HG03108 (cell line): ENCODE data around the gene ZNF292.
A peak's percentile ranks its signal among the peaks of the same experiment; 100 is the strongest.
"Not testable (repeated sequence)": the region's sequence is repeated elsewhere in the genome, so short reads cannot be mapped to it uniquely, and the experiment has no call there.

Experiments used
- ATAC-seq: cut with Tn5 transposase; IDR thresholded peaks from one replicate; pipeline ENCODE4 v1.9.1; 2021; ENCODE audit warnings: moderate library complexity; ENCODE audit not compliant: unreplicated experiment

ZNF292 gene

DNA sequence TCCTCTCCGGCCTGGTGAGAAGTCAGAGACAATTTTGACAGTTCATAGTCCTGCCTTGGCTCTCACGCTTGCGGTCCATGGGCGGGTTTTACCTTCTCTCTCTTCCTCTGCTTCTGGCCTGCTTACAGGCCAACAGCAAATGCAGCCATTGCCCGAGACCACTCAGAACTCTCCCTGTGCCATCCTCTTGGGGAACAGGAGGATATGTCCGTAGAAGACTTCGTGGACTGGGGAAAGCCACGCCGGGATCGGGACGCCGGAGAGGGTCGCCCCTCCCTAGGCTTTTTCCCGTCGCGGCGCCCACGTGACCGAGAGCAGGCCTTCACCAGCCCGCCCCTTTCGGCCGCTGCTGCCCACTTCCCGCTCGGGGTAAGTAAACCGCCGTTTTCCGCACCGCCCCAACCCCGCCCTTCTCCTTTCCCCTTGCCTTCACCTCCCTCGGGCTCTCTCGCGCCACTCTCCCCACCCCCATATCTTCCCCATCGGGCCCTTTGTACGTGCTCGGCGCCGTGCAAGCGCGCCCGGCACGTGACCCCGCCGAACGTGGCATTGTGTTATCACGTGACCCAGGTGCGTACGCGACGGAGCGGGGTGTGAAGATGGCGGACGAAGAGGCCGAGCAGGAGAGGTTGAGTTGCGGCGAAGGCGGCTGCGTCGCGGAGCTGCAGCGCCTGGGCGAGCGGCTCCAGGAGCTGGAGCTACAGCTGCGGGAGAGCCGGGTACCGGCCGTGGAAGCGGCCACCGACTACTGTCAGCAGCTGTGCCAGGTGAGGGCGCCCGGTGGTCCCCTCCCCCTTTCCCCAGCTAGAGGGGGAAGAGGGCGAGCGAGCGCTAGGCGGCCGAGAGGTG lies at the start of gene ZNF292:
TSS of gene ZNF292 (plus strand) at position 573 of the 849 bp plus-strand sequence. CDS start at position 600, 27 bp downstream.
- ATAC-seq = peak; percentile 68

DNA sequence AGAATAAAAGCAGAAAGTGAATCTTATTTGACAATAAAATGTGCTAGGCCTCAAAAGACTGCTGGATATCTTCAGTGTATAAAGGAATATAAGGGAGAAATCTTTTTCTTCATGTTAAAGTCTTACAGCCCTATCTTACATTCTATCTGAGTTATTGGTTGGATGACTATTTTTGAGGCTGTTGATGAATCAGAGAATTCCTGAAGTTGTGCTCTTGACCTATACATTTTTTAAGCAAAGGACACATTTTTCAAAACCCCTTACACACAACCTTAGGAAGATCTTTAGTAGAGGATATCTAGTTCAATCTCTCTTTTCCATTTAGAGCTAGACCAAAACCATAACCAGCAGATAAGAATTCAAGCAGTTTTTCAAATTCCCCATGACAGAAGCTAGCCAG lies 49.5 kb upstream of the ZNF292 start:
- ATAC-seq = no peak

DNA sequence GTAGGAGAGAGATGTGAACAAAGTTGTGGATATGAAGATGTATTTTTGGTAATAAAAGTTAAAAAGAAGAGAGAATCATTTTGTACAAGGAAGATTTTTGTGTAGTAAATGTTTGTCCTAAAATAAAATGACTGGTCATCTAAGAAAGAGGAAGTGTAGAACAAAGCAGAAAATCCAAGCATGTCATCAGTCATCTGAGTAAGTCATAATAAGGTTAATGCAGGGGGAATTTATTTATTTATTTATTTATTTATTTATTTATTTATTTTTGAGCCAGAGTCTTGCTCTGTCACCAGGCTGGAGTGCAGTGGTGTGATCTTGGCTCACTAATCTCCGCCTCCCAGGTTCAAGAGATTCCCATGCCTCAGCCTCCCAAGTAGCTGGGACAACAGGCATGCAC lies 44.7 kb upstream of the ZNF292 start:
- no peak for ATAC-seq

DNA sequence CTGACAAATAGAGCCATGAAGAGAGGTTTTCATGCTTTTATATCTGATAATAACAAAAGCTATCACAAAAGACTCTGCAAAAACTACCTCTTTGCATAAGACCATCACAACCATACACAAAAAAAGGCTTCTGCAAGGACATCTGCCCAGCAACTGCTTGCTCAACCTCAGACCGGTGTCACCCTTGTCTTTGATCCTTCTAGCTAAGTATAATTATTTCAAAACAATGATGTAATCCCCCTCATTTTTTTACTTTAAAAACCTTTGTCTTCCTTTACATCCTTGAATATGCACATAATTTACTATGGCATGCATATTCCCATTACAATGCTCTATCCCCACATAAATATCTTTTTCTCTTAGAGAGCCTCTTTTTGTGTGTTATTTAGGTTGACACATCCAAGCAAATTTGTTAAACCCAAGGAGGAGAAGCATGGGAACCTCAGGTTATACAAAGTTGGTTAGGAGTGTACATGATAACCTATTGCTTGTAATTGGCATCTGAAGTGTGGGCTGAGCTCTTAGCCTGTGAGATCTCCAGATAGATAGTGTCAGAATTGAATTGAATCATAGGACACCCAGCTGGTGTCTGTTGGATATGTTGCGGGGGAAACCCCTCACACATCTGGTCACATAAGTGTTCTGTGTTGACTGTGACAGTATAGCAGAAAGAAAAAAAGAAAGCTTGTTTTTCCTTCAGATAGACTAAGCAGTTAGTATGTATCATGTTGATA lies 39.8 kb upstream of the ZNF292 start:
- peak; percentile 85 for ATAC-seq

DNA sequence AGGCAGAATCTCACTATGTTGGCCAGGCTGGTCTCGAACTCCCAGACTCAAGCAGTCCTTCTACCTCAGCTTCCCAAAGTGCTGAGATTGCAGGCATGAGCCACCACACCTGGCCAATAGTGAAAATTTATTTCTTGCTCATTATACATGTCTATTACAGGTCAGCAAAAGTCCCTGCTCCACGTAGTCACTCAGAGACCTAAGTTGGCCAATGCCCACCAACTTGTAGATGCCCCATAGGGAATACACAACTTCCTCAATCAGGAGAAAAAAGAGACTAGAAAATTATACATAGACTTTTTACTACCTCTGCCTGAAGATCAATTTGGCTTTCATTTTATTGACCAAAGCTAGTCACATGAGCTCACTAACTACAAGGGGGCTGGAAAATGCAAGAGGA lies 38.4 kb upstream of the ZNF292 start:
- no peak for ATAC-seq

DNA sequence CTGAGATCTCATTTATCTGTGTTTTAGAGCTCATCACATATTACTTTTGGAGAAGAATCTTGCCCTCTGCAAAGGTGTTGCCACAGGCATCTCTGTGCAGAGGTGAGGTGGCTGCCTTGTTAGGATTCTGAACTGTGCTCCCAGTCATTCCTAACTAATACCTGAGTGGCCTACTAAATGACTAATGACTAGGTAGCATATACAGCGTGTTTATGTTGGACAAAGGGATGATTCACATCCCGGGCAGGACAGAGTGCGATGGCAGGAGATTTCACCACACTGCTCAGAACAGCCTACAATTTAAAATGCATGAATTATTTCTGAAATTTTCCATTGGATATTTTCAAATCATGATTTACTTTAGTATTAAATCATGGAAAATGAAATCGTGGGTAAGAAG lies 37.3 kb upstream of the ZNF292 start:
- ATAC-seq = no peak

DNA sequence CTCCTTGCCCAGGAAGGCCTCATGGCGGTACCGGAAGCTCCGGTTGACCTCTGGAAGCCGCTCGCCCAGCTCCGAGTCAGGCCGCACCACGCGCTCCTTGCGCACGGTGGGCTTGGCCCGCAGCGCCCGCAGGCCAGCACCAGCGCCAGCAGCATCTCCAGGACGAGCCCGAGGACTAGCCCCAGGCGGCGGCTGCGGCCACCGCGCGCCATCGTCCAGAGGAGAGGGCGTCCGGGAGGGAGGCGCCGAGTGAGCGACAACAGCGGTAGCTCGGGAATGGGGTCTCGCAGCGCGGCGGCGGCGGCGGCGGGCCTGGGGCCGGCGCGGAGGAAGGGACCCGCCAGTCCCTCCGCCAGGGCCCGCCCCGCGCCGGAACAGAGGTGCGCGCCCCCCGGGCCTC lies 32.9 kb upstream of the ZNF292 start:
- no peak for ATAC-seq

DNA sequence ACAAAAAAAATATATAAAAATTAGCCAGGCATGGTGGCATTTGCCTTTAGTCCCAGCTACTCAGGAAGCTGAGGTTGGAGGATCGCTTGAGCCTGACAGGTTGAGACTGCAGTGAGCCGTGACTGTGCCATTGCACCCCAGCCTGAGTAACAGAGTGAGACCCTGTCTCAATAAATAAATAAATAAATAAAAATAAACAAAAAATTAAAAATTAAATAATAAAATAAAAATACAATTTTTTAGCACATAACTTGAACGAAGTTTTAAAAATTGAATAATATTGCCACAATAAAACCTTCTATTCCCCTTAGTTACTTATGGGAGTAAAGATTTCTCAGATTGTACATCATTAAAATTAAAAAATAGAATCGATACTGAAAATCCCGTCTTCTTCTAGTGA lies 31.3 kb upstream of the ZNF292 start:
- ATAC-seq = no peak

DNA sequence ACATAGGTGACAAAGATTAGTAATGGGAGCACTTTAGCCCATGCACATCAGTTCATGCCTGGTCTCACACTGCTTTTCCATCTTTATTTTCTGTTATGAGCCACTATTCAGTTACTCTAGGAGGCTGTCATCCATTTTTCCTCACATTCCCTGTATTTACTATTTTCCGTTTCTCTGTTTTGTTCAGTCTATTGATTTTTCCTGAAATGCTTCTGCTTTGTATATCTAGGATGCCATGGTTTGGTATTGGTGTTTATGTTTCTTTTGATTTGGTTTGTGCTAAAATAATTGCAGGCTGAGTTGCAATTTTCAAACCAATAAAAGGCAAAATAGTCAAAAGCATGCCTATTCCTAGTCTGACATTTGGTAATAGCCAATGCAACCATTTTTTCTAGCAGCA lies 28.9 kb upstream of the ZNF292 start:
- ATAC-seq = no peak

DNA sequence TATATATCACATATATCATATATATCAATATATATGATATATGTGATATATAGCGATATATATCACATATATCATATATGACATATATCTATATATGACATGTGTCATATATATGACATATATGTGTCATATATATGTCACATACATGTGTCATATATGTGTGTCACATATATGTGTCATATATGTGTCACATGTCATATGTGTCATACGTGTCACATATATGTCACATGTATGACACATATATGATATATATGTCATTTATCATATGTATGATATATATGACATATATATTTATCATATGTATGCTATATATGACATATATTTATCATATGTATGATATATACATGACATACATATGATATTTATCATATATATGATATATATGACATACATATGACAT lies 27.6 kb upstream of the ZNF292 start:
- ATAC-seq = no peak

DNA sequence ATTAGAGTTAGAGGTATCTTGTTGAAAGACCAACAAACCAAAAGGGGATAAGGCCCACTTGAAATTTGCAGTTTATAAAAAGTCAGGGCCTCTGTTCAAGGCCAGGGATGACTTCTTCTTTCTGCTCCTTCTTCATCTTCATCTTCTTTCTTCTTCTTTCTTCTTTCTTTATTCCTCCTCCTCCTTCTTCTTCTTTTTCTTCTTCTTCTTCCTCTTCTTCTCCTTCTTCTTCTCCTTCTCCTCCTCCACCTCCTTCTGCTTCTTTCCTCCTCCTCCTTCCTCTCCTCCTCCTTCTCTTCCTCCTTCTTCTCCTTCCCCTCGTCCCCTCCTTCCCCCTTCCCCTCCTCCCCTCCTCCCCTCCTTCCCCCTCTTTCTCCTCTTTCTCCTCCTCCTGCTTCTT lies 18.4 kb upstream of the ZNF292 start:
- no peak for ATAC-seq

DNA sequence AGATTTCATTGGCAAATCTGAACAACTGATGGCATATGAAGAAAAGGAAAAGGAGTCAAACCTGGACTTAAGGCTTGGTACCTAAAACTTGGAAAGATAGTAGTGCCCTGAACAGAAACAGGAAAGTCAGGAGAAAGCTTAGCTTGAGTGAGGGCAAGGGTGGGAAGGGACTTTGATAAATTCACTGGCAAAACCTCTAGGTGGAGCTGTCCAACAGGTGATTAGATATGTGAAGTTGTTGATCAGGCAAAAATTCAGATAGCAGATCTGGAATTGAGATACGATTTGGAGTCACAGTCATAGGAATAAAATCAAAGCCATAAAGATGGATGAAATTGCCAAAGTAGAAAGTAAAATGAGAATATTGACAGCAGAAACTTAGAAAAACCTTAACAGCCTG lies 16.1 kb upstream of the ZNF292 start:
- no peak for ATAC-seq

DNA sequence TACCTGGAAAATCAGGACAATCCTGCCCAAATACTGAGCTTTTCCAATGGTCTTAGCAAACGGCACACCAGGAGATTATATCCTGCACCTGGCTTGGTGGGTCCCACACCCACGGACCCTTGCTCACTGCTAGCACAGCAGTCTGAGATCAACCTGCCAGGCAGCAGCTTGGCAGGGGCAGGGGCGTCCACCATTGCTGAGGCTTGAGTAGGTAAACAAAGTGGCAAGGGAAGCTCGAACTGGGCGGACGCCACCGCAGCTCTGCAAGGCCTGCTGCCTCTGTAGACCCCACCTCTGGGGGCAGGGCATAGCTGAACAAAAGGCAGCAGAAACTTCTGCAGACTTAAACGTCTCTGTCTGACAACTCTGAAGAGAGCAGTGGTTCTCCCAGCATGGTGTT lies 15.4 kb upstream of the ZNF292 start:
- not testable (repeated sequence) for ATAC-seq

DNA sequence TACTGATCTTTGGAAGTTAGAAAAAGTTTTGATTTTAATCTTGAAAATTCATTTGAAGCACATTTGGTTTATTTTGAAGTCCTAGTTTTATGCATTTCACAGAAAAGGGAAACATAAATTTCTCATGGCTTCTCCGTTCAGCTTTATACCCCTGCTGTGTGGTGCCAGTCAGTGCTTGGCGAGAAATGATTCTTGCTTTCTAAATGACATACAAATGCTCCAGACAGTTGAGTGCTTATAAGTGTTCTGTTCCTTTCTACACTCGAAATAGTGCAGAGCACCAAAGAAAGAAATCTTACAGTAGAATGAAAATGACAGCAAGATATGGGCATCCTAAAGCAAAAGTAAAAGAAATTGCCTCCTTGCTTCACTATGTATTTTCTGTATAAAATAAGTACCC lies 9.0 kb upstream of the ZNF292 start:
- ATAC-seq = peak; percentile 61

DNA sequence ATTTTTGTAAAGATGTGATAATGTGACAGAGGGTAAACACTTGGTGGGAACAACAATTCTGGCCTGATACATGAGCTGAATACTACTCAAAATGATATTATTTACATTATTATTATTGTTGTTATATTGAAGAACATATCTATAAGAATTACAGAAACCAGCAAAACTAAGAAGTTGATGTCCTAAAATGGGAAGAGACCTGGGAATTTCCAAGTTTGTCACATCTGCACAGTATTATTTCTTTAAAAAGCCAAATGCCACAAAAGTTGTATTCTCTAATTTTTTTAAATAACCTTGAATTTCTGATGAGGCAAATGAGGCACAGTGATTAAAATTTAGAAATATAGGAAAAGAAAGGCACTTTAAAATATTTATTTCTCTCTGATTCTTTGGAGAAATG lies 5.0 kb upstream of the ZNF292 start:
- no peak for ATAC-seq

DNA sequence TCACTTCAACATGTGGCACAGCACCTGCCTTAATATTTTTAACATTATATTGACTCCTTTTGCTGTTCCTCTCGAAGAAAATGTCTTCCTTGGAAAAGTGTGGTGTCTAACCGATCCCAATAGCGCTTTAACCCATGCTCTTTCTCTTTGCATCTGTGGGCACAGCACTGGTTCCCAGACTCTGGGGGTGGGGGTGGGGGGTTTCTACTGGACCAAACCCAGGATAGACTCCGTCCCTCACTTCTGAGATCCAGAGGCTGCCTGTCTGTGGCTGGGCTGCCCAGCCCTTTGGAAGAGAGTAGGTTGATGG lies 3.9 kb upstream of the ZNF292 start:
- ATAC-seq = no peak

DNA sequence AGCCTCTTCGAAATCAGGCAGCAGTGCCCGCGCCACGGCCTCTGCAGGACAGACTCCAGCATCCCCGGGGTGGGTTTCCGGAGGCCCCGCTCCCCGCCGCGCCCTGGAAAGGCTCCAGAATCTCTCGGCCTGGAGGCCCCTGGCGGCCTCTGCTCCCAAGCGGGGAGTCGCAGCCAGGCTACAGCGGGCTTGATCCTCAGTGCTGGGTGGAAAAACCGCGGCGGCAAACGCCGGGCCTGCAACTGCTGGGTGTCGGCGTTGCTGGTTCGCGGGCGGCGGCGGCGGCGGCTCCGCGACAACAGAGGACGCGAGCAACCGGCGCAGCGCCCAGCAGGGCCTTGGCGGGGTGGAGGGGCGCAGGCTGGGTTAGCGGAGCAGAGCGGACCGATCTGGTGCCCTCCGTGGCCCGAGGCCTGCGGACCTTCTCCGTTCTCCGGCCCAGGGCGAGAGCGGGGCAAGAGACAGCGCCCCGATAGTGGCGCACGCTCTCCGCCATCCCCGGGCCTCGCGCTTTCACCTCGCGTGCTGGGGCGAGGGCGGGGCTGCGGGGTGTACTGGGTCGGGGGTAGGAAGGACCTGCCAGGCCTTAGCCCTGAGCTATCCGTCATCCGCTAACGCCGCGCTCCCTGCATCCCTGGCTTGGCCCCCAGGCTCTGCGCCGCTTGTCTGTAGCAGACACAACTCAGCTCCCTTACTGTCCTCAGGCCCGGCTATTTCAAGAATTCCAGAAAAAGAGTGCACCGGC lies 3.4 kb upstream of the ZNF292 start:
- peak; percentile 27 for ATAC-seq

DNA sequence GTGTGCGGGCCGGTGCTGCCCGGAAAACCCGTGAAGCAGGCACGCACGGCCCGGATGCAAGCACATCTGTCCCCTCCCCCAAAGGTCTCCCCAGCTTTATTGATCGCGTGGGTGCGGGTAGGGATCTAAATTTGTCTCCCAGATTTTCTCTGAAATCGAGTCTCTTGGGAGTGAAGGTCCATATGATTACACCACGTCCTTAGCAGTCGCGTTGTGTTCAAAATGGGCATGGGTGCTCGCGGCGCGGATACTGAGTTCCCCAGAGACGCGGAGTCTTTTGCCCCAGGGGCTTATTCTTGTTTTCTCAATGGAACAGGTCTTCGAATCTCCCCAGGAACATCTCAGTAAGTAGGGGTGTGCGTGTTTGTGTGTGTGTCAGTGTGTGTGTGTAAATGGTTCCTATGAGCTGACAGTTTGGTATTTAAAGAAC lies 2.8 kb upstream of the ZNF292 start:
- peak; percentile 0 for ATAC-seq

DNA sequence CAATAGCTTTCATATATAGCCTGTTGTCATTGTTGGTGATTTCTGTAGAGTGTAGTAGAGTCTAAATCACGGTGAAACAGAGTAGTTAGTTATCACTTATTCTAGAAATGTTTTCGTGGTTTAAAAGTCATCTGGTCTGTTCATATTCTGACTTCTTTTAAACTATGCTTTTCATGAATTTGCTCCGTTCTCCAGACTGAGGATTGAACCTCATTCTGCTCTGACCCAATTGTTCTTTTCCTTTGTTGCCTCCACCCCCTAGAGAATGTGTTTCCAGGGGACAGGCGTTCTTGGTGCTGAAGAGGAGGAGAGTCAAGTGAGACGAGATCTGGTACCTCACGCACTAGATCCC lies 748 bp upstream of the ZNF292 start:
- ATAC-seq = peak; percentile 0

DNA sequence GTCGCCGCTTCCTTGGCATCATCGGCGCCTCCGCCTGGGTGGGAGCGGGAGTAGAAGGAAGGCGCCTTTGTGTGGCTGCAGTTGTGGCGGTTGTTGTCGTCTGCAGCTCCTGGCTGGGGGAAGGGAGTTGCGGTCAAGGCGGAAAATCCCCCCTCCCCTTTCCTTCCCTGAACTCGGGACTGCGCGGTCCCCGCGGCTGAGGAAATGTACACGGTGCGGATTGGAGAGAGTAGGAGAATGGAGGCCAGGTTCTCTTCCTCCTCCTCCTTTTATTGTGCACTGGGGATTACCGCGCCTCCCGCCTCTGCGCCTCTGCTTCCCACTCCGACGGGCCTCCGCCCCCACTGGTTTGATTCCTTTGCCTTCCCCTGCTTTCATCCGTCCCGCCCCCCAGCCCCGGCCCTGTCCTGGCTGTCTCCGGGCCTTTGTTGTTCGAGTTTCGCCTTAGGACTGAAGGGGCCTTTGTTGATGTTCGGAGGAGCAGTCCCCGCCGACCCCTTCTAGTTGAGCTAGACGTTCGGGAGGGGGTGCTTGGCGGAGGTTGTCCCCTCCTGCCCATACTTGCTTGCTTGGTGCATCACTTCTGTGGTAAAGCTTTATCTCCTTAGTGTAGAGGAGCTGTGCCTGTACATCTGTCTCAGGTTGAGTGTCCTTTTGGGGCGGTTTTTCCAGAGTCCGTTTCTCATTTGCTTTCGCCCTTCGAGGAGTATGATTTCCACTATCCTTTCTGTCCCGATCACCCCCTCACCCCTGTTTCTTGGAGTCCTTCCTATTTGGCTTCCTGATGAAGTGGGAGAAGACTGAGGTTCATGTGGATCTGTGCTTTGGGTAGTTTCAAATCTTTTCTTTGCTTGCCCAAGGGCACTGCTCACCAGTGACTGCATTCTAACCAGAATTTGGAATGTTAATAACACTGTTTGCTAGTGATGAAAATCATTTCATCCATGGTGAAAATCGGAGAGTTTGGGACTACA lies 764 bp downstream of the ZNF292 start:
- ATAC-seq = peak; percentile 0

DNA sequence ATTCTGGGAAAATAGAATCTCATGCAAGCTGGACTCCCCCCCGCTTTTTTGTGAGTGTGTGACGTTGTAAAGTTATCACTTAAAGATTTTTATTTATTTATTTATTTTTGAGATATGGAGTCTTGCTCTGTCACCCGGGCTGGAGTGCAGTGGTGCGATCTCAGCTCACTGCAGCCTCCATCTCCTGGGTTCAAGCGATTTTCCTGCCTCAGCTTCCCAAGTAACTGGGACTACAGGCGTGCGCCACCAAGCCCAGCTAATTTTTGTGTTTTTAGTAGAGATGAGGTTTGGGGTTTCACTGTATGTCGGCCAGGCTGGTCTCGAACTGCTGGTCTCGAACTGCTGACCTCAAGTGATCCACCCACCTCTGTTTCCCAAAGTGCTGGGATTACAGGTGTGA lies 2.2 kb downstream of the ZNF292 start:
- not testable (repeated sequence) for ATAC-seq
